ENCODE results near the gene ALG14. TPM values are rescaled to one million over a fixed set of nuclear protein-coding genes. Genes with fewer than 3 reads are reported as not detected.

Gene ALG14
- total and polyA plus RNA-seq, 2 donors (not counting 1 experiment from before 2014, with no cell fraction given), result 0.92 to 2.6 TPM

DNA sequence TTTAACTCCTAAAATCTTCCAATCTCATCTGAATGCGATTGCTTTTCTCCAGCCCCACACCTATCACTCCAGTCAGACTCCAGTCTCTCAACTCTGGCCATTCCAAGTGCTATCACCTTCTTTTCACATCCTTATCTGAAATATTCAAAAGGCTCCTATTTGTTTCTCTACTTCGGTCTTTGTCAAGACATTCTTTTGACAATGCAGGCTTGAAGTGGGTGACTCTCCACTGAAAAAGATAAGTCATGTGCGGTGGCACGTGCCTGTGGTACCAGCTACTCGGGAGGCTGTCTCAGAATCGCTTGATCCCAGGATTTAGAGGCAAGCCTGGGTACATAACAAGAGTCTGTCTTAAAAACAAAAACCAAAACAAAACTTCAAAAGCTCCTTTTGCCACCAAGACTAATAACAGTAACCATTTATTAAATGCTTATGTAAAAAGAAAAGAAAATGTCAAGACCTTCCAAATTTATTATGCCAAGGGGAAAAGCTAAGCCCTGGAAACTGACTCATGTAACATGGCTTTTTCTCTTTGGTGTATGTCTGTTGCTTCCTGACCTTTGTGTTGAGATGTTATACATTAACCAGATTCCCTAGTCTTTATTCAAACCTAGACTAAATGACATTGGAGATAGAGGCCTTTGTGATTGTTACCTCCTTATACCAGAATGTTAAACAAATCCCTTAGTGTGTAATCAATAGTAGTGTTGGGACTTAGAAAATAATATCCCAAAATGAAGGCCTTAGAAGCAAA lies 3.6 kb downstream of the ALG14 start:
- no peaks in the 10 kb centered on the region for H3K9me3 Mint-ChIP-seq (ENCODE audit: insufficient read depth)
- no peak overlapping the region for H3K4me2 ChIP-seq (replicated peaks; ENCODE audit: low read depth, low read length, poor library complexity, severe bottlenecking)

More for the DNA sequence above, 3.6 kb downstream of the ALG14 start:
- Histone ChIP-seq H3K36me3 (replicated peaks in 1 of 2; ENCODE audit: control extremely low read depth in 1 of 2, control insufficient read depth in 1 of 2, extremely low read depth in 1 of 2, insufficient read depth in 2 of 2, low read length in 1 of 2) (no peaks in the 10 kb centered on the region), H3K27me3 (replicated peaks in 1 of 4; ENCODE audit: control extremely low read depth in 1 of 4, control insufficient read depth in 3 of 4, insufficient read depth in 4 of 4, low read length in 3 of 4) (no peaks in the 10 kb centered on the region), H3K9ac (ENCODE audit: low read length) (no peak overlapping the region), H3K4me3 (ENCODE audit: control extremely low read depth in 1 of 5, extremely low read depth in 1 of 5, insufficient read depth in 1 of 5, low read depth in 2 of 5, low read length in 4 of 5) (no peak overlapping the region), H3K79me2 (ENCODE audit: control insufficient read depth, insufficient read depth, low read length) (peaks cover 4% of the 10 kb centered on the region), H3K27ac (ENCODE audit: low read length in 2 of 2) (no peak overlapping the region), H3K4me1 (ENCODE audit: control insufficient read depth in 2 of 2, insufficient read depth in 2 of 2, low read length in 2 of 2) (peaks cover 11 to 14% of the 10 kb centered on the region in 2 donors), H3K9me3 (ENCODE audit: control extremely low read depth in 1 of 3, control insufficient read depth in 2 of 3, insufficient read depth in 1 of 3, low read length in 2 of 3) (no peaks in the 10 kb centered on the region), H4K20me1 (ENCODE audit: control insufficient read depth, insufficient read depth, low read length, poor library complexity, severe bottlenecking) (no peaks in the 10 kb centered on the region), H2AFZ (ENCODE audit: insufficient read depth, low read depth, low read length, poor library complexity, severe bottlenecking) (no peak overlapping the region)
- intact Hi-C loops (cut with micrococcal nuclease), result no loop called here
- Mint-ChIP-seq H3K4me3 (no peak overlapping the region), H3K4me1 (peaks cover 20% of the 10 kb centered on the region), H3K27me3 (no peaks in the 10 kb centered on the region), H3K27ac (no peak overlapping the region)
- CTCF ChIA-PET, result interaction anchor here (0.9 to 1.8 kb wide), 3 partner anchors 26 to 214 kb away, joined by 3 to 5 read pairs (median 4); partner anchors contain the start of gene RWDD3
- no peak for DNase-seq
- 93% methylated on average over 4 of the region's 6 CpGs for WGBS (ENCODE audit: insufficient coverage)
- no peak for TF ChIP-seq EZH2 (IDR thresholded peaks at IDR 0.05; ENCODE audit: borderline replicate concordance, insufficient read depth, low read depth, low read length, poor library complexity, severe bottlenecking)
- no peak for TF ChIP-seq CTCF (IDR thresholded peaks at IDR 0.05)
- no peak for ATAC-seq (ENCODE audit: low read depth)
- POLR2A ChIA-PET, result no interaction called here
